SU-DHL-6 (cell line): ENCODE measurements around the gene PRDM10.

Experiments used
- EZH2phosphoT487 ChIP-seq: fragments of 200-600 bp; sonication (generic), shearing (Covaris generic); conservative IDR thresholded peaks from 2 replicates; pipeline ENCODE4 v1.6.1; 2018; ENCODE audit warnings: mild to moderate bottlenecking, antibody characterized with exemption, low read length, moderate library complexity, mixed read lengths
- TF ChIP-seq, protein P1 (sequence below): fragments of 200-600 bp; sonication (generic); IDR thresholded peaks from one replicate; pipeline ENCODE4 v1.5.1; 2017; ENCODE audit warnings: antibody characterized with exemption, mild to moderate bottlenecking, low read length, moderate library complexity; ENCODE audit not compliant: insufficient read depth, poor library complexity, severe bottlenecking

DNA sequence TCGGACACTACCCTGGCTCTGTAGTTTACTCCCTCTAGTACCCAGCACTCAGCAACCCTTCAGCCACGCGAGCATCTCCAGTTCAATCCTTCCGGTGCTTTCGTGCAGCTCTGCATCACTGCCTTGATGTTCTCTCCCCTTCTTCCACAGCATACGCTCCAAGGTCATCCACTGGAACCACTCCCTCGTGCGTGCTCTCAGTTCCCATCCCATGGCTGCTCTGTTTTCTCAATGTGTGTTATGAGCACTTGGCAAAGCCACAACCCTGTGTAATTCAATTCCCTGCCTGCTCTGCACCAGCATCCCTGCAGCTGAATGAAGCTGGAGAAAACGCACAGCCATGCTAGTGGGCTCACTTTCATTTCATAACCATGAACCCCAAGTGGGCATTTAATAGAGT, 68.7 kb downstream of the PRDM10 start:
- TF ChIP-seq, protein P1, sequence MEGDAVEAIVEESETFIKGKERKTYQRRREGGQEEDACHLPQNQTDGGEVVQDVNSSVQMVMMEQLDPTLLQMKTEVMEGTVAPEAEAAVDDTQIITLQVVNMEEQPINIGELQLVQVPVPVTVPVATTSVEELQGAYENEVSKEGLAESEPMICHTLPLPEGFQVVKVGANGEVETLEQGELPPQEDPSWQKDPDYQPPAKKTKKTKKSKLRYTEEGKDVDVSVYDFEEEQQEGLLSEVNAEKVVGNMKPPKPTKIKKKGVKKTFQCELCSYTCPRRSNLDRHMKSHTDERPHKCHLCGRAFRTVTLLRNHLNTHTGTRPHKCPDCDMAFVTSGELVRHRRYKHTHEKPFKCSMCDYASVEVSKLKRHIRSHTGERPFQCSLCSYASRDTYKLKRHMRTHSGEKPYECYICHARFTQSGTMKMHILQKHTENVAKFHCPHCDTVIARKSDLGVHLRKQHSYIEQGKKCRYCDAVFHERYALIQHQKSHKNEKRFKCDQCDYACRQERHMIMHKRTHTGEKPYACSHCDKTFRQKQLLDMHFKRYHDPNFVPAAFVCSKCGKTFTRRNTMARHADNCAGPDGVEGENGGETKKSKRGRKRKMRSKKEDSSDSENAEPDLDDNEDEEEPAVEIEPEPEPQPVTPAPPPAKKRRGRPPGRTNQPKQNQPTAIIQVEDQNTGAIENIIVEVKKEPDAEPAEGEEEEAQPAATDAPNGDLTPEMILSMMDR, result no peak
- TF ChIP-seq EZH2phosphoT487, result no peak
